SK-N-MC (cell line): ENCODE results near the gene HUWE1.
"Not testable (repeated sequence)": the region's sequence is repeated elsewhere in the genome, so short reads cannot be mapped to it uniquely, and the experiment has no call there.

Experiments used
- DNase-seq: peaks from one replicate; pipeline ENCODE4 v3.0.0-alpha.2; 2011; ENCODE audit warnings: low read depth, low spot score
- H3K27ac ChIP-seq: fragments of 200-600 bp; sonication (generic); 2 replicates; pipeline ENCODE4 v1.5.1; 2016; ENCODE audit warnings: mixed run types
- H3K36me3 ChIP-seq: fragments of 200-600 bp; sonication (generic); 2 replicates; pipeline ENCODE4 v1.6.1; 2017; ENCODE audit warnings: antibody characterized with exemption, low read length, mixed read lengths; ENCODE audit not compliant: insufficient read depth
- H3K4me3 ChIP-seq: fragments of 200-600 bp; sonication (generic); 2 replicates; pipeline ENCODE4 v1.5.1; 2016
- H3K9ac ChIP-seq: fragments of 200-600 bp; sonication (generic); 2 replicates; pipeline ENCODE4 v1.8.0; 2017; ENCODE audit warnings: mixed run types, mixed read lengths; ENCODE audit not compliant: insufficient read length
- H3K9me3 ChIP-seq: fragments of 200-600 bp; sonication (generic); 2 replicates; pipeline ENCODE4 v1.6.1; 2017; ENCODE audit warnings: low read depth, mild to moderate bottlenecking, antibody characterized with exemption, low read length, moderate library complexity, mixed read lengths
- EZH2 ChIP-seq: fragments of 200-600 bp; sonication (generic); IDR thresholded peaks from one replicate; pipeline ENCODE4 v1.6.1; 2017; ENCODE audit warnings: antibody characterized with exemption
- FOXP2 ChIP-seq: optimal IDR thresholded peaks from 2 replicates; pipeline ENCODE3; 2011; ENCODE audit warnings: mild to moderate bottlenecking, moderate library complexity; ENCODE audit not compliant: insufficient read depth; ENCODE audit errors: extremely low read length, control extremely low read depth
- POLR2AphosphoS5 ChIP-seq: IDR thresholded peaks from 2 replicates; pipeline ENCODE4 v1.6.1; 2012; ENCODE audit warnings: mild to moderate bottlenecking, low read depth, low read length, borderline replicate concordance

The HUWE1 gene, protein sequence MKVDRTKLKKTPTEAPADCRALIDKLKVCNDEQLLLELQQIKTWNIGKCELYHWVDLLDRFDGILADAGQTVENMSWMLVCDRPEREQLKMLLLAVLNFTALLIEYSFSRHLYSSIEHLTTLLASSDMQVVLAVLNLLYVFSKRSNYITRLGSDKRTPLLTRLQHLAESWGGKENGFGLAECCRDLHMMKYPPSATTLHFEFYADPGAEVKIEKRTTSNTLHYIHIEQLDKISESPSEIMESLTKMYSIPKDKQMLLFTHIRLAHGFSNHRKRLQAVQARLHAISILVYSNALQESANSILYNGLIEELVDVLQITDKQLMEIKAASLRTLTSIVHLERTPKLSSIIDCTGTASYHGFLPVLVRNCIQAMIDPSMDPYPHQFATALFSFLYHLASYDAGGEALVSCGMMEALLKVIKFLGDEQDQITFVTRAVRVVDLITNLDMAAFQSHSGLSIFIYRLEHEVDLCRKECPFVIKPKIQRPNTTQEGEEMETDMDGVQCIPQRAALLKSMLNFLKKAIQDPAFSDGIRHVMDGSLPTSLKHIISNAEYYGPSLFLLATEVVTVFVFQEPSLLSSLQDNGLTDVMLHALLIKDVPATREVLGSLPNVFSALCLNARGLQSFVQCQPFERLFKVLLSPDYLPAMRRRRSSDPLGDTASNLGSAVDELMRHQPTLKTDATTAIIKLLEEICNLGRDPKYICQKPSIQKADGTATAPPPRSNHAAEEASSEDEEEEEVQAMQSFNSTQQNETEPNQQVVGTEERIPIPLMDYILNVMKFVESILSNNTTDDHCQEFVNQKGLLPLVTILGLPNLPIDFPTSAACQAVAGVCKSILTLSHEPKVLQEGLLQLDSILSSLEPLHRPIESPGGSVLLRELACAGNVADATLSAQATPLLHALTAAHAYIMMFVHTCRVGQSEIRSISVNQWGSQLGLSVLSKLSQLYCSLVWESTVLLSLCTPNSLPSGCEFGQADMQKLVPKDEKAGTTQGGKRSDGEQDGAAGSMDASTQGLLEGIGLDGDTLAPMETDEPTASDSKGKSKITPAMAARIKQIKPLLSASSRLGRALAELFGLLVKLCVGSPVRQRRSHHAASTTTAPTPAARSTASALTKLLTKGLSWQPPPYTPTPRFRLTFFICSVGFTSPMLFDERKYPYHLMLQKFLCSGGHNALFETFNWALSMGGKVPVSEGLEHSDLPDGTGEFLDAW (N-terminal part only)

DNA sequence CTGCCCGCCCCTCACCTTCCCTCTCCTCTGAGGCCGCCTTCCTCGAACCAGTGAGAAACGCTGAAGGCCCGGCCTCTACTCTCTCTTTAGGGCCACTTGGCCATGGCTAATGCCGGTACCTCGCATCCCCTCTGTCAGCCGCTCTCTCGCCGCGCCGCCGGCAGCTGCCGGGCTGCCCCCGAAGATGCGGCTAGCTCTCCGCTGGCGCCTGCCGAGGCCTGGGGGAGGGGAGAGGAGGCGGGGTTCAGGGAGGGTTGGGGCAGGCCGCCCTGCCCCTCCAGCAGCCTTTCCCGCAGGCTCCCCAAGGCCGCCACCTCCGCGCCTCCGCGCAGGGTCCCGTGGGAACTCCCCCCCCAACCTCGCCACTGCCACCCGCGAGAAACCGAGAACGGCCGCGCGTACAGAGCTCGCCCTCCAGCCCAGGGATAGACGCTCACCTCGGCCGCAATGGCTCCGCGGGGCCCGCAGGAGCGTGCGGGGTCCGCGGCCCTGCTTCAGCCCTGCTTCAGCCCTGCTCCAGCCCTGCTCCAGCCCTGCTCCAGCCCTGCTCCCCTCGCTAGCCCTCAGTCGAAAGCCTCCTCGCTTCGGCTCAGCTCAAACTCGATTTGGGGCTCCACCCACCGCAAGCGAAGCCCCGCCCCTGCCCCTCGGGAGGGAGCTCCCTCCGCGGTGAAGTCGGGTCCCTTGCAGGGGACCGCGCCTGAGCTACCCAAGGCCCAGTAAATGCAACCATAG, at the start of gene HUWE1:
TSS of gene HUWE1 (minus strand) at position 569 of the 735 bp plus-strand sequence. CDS start 32,612 bp downstream, outside the sequence.
- Histone ChIP-seq H3K36me3 (peaks cover 6% of the 10 kb centered on the region), H3K27ac (peak within 1 kb of the TSS; percentile 95), H3K4me3 (peak within 1 kb of the TSS; percentile 85), H3K9ac (peak within 1 kb of the TSS; percentile 97), H3K9me3 (no peaks in the 10 kb centered on the region)
- TF ChIP-seq POLR2AphosphoS5 (peak; percentile 77; the same call in 1 of the 2 replicates), FOXP2 (no peak)
- no peak for DNase-seq

DNA sequence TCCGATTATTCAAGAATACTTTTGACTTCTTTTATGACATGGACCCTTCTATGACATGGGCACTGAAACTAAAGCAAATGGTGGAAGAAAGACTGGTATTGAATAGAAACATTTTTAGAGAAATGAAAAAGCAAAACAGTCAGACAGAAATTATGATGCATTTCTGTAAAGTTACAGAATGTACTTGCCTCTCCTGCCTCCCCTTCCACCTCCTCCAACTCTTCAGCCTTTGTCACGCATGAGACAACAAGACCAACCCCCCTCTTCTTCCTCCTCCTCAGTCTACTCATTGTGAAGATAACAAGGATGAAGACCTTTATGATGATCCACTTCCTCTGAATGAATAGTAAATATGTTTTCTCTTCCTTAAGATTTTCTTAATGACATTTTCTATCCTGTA, 46.3 kb upstream of the HUWE1 start:
- Histone ChIP-seq H3K4me3 (no peak overlapping the region), H3K9ac (no peak overlapping the region), H3K27ac (no peak overlapping the region), H3K9me3 (no peaks in the 10 kb centered on the region), H3K36me3 (no peaks in the 10 kb centered on the region)
- DNase-seq = no peak
- TF ChIP-seq EZH2 (no peak), POLR2AphosphoS5 (no peak), FOXP2 (no peak)

- H3K9me3 ChIP-seq = no peaks in the 10 kb centered on the region
- DNase-seq = no peak
- TF ChIP-seq POLR2AphosphoS5 (no peak), FOXP2 (no peak), EZH2 (no peak)
- H3K27ac ChIP-seq = peak overlapping the region; percentile 59; the same call in 1 of the 2 replicates
- H3K9ac ChIP-seq = no peak overlapping the region
- no peak overlapping the region for H3K4me3 ChIP-seq
- no peaks in the 10 kb centered on the region for H3K36me3 ChIP-seq
These were observed 43.2 kb upstream of the HUWE1 start for GRCh38 chrX:53729751-53730150.

DNA sequence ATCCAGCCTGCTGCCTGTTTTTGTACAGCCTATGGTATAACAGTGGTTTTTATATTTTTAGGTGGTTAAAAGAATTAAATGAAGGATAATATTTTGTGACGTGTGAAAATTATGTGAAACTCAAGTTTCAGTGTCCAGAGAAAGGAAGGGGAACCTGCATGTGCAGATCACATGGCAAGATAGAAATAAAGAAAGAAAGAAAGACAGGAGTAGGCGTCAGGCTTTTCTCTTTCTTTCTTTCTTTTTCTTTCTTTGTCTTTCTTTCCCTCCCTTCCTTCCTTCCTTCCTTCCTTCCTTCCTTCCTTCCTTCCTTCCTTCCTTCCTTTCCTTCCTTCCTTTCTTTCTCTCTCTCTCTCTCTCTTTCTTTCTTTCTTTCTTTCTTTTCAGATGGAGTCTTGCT, 42.0 kb upstream of the HUWE1 start:
- no peaks in the 10 kb centered on the region for H3K36me3 ChIP-seq
- 0 out of 2 replicates have a peak overlapping the region, but pooled peaks have one; percentile 9 for H3K27ac ChIP-seq
- no peak overlapping the region for H3K9ac ChIP-seq
- DNase-seq = no peak
- H3K4me3 ChIP-seq = no peak overlapping the region
- H3K9me3 ChIP-seq = no peaks in the 10 kb centered on the region
- no peak for TF ChIP-seq POLR2AphosphoS5
- no peak for TF ChIP-seq EZH2
- TF ChIP-seq FOXP2 = no peak

GRCh38 chrX:53724872-53725271, 38.4 kb upstream of the HUWE1 start:
- TF ChIP-seq EZH2 (no peak), POLR2AphosphoS5 (no peak), FOXP2 (no peak)
- no peaks in the 10 kb centered on the region for H3K9me3 ChIP-seq
- no peaks in the 10 kb centered on the region for H3K36me3 ChIP-seq
- no peak for DNase-seq
- H3K27ac ChIP-seq = no peak overlapping the region
- H3K4me3 ChIP-seq = no peak overlapping the region
- H3K9ac ChIP-seq = no peak overlapping the region

DNA sequence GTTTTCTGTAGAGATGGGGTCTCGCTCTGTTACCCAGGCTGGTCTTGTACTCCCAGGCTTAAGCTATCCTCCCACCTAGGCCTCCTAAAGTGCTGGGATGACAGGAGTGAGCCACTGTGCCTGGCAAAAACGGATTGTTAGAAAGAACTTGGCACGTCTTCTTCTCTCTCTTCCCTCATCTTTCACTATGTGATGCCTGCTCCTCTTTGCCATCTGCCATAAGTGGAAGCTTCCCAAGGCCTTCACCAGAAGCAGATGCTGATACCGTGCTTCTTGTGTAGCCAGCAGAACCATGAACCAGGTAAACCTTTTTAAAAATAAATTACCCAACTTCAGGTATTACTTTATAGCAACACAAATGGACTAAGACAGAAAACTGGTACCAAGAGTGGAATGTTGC, 36.9 kb upstream of the HUWE1 start:
- no peaks in the 10 kb centered on the region for H3K36me3 ChIP-seq
- no peak for DNase-seq
- no peaks in the 10 kb centered on the region for H3K9me3 ChIP-seq
- H3K4me3 ChIP-seq = no peak overlapping the region
- H3K27ac ChIP-seq = no peak overlapping the region
- no peak overlapping the region for H3K9ac ChIP-seq
- TF ChIP-seq FOXP2 (no peak), POLR2AphosphoS5 (no peak), EZH2 (no peak)

GRCh38 chrX:53721610-53722009, 35.1 kb upstream of the HUWE1 start:
- H3K4me3 ChIP-seq, H3K9ac ChIP-seq, H3K36me3 ChIP-seq, H3K9me3 ChIP-seq, H3K27ac ChIP-seq, DNase-seq: not testable (repeated sequence)

DNA sequence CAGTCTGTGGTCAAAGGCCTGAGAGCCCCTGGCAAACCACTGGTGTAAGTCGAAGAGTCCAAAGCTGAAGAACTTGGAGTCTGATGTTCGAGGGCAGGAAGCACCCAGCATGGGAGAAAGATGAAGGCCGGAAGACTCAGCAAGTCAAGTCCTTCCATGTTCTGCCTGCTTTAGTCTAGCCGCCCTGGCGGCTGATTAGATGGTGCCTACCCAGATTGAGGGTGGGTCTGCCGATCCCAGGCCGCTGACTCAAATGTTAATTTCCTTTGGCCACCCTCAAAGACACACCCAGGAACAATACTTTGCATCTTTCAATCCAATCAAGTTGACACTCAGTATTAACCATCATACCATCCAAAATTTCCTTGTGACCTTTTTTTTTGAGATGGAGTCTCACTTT, 33.1 kb upstream of the HUWE1 start:
- H3K4me3 ChIP-seq, DNase-seq, H3K27ac ChIP-seq, H3K9me3 ChIP-seq, H3K9ac ChIP-seq, H3K36me3 ChIP-seq: not testable (repeated sequence)
